GM23248 (cell line): ENCODE results near the gene ATP6V1C2.
"Not testable (repeated sequence)": the region's sequence is repeated elsewhere in the genome, so short reads cannot be mapped to it uniquely, and the experiment has no call there.

Source experiments
- EZH2 ChIP-seq: fragments of 200-600 bp; sonication (generic); IDR thresholded peaks from 2 replicates; pipeline ENCODE4 v1.6.1; 2018; ENCODE audit warnings: antibody characterized with exemption, mild to moderate bottlenecking; ENCODE audit not compliant: insufficient read depth, poor library complexity, severe bottlenecking
- EZH2phosphoT487 ChIP-seq: fragments of 200-600 bp; sonication (generic); IDR thresholded peaks from 2 replicates; pipeline ENCODE4 v1.6.1; 2018; ENCODE audit warnings: antibody characterized with exemption, moderate library complexity, mild to moderate bottlenecking, low read depth; ENCODE audit not compliant: insufficient read depth

DNA sequence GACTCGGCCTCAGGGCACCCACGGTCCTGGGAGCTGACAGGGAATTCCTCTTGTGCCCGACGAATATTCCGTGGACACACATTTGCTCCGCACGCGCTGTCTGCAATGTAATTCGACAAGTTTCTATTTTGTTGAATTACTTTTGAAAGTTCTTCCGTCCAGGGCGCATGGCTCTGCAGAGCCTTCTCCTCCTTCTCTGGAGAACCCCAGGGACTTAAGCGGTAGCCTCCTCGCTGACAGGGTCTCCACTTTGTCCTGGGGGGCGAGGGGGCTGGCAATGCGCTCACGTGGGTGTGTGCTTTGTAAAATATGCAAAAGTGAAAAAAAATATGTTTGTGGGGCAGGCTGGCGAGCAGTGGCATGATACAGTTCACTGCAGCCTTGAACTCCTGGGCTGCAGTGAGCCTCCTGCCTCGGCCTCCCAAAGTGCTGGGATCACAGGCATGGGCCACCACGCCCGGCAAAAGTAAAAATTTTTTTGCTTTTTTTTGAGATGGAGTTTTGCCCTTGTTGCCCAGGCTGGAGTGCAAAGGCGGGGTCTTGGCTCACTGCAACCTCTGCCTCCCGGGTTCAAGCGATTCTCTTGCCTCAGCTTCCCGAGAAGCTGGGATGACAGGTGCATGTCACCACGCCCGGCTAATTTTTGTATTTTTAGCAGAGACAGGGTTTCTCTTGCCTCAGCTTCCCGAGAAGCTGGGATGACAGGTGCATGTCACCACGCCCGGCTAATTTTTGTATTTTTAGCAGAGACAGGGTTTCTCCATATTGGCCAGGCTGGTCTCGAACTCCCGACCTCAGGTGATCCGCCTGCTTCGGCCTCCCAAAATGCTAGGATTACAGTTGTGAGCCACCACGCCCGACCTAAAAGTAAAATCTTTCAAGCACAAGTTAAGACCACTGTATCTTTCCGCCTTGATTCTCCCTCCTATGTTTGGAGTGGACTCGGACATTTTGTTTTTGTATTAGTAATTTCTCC is 92.0 kb downstream of the ATP6V1C2 start:
- TF ChIP-seq EZH2phosphoT487, EZH2: not testable (repeated sequence)
